ENCODE measurements around the gene GTF2H4. TPM values are rescaled to one million over a fixed set of nuclear protein-coding genes. Genes with fewer than 3 reads are reported as not detected.

Gene GTF2H4
- 1.7 TPM in 1 of 2 replicates, not detected in the other for polyA plus RNA-seq

GRCh38 chr6:30907758-30908591 lies at the start of gene GTF2H4:
GTF2H4 (plus strand) TSS chr6:30908207.

GRCh38 chr6:30883685-30884520 lies 24.1 kb upstream of the GTF2H4 start, which contains the start of gene DDR1:
DDR1 (plus strand) TSS chr6:30884519; CDS start chr6:30888730, 4,211 bp downstream.

GRCh38 chr6:30914076-30914853 lies 6.3 kb downstream of the GTF2H4 start, which contains the start of gene VARS2:
VARS2 (plus strand) TSS chr6:30914238; CDS start chr6:30914837, 599 bp downstream.

GRCh38 chr6:30931969-30932645 lies 24.1 kb downstream of the GTF2H4 start, which contains the start of gene SFTA2:
SFTA2 (minus strand) TSS chr6:30932170; CDS start chr6:30932096, 74 bp downstream.

GRCh38 chr6:30940361-30940986 lies 32.5 kb downstream of the GTF2H4 start, which contains the start of gene MUCL3:
MUCL3 (plus strand) TSS chr6:30940973; CDS start chr6:30941000, 27 bp downstream.

Other genes with a start within 250 kb of the GTF2H4 start
- gene DHX16, start 235.2 kb upstream of the GTF2H4 start, polyA plus RNA-seq = 6.8 and 13.8 TPM in 2 replicates
- gene PPP1R18, start 221.6 kb upstream of the GTF2H4 start, polyA plus RNA-seq = 1.7 and 1.9 TPM in 2 replicates
- 0.53 and 1.5 TPM in 2 replicates for gene NRM, start 217.2 kb upstream of the GTF2H4 start, polyA plus RNA-seq
- 1.9 and 5.6 TPM in 2 replicates for gene MDC1, start 190.9 kb upstream of the GTF2H4 start, polyA plus RNA-seq
- gene TUBB, start 187.9 kb upstream of the GTF2H4 start, polyA plus RNA-seq = 159 and 174 TPM in 2 replicates
- gene FLOT1, start 165.5 kb upstream of the GTF2H4 start, polyA plus RNA-seq = 34.3 and 35.3 TPM in 2 replicates
- 2.5 and 2.7 TPM in 2 replicates for gene IER3, start 163.7 kb upstream of the GTF2H4 start, polyA plus RNA-seq
- gene DDR1, start 23.7 kb upstream of the GTF2H4 start, polyA plus RNA-seq = 1.7 and 2.1 TPM in 2 replicates
- gene VARS2, start 6.0 kb downstream of the GTF2H4 start, polyA plus RNA-seq = 1.0 and 1.6 TPM in 2 replicates
- not detected in 2 replicates for gene SFTA2, start 24.0 kb downstream of the GTF2H4 start, polyA plus RNA-seq
- gene MUCL3, start 32.8 kb downstream of the GTF2H4 start, polyA plus RNA-seq = not detected in 2 replicates
- gene MUC21, start 75.5 kb downstream of the GTF2H4 start, polyA plus RNA-seq = not detected in 2 replicates
- gene MUC22, start 102.3 kb downstream of the GTF2H4 start, polyA plus RNA-seq = not detected in 2 replicates
- not detected in 2 replicates for gene C6orf15, start 204.4 kb downstream of the GTF2H4 start, polyA plus RNA-seq
- 3.5 TPM in 1 of 2 replicates, not detected in the other for gene PSORS1C1, start 206.6 kb downstream of the GTF2H4 start, polyA plus RNA-seq
- not detected in 2 replicates for gene CDSN, start 212.2 kb downstream of the GTF2H4 start, polyA plus RNA-seq
- gene PSORS1C2, start 230.9 kb downstream of the GTF2H4 start, polyA plus RNA-seq = not detected in 2 replicates
- 0.52 and 1.4 TPM in 2 replicates for gene CCHCR1, start 249.6 kb downstream of the GTF2H4 start, polyA plus RNA-seq

Measured in Purkinje cell (primary cell).